ENCODE results near the gene CNGA3. TPM values are rescaled to one million over a fixed set of nuclear protein-coding genes. Genes with fewer than 3 reads are reported as not detected.

Gene CNGA3
- total and polyA plus RNA-seq, 2 of the 8 experiments (the other 6 are each of a cell fraction or from before 2014, with no cell fraction given): 0.02 TPM; not detected in 1

GRCh38 chr2:98308532-98308931 is 37.7 kb upstream of the CNGA3 start (continued):
- TF ChIP-seq POU5F1 (IDR thresholded peaks at IDR 0.05; ENCODE audit: low read depth, low read length) (no peak), KDM1A (IDR thresholded peaks at IDR 0.05; ENCODE audit: borderline replicate concordance, low read length) (no peak), POLR2A (IDR thresholded peaks at IDR 0.05; ENCODE audit: control extremely low read depth in 1 of 2, low read depth in 2 of 2, low read length in 2 of 2) (no peak)
